LoVo (cell line): ENCODE measurements around the gene TEKT4.
"Not testable (repeated sequence)": the region's sequence is repeated elsewhere in the genome, so short reads cannot be mapped to it uniquely, and the experiment has no call there.

ENCODE experiments used
- DNase-seq: peaks from one replicate; pipeline ENCODE4 v3.0.0-alpha.2; 2016; ENCODE audit warnings: low spot score

Gene TEKT4

GRCh38 chr2:94871226-94872087 lies at the start of gene TEKT4:
Gene TEKT4 (plus strand): TSS chr2:94871430. CDS start chr2:94871580, 150 bp downstream.
- no peak for DNase-seq

- DNase-seq = not testable (repeated sequence)
Observed at GRCh38 chr2:94839224-94839623, 32.0 kb upstream of the TEKT4 start.

- DNase-seq = not testable (repeated sequence)
Observed at GRCh38 chr2:94856856-94857255, 14.4 kb upstream of the TEKT4 start.

GRCh38 chr2:94857367-94858162 lies 13.7 kb upstream of the TEKT4 start:
- not testable (repeated sequence) for DNase-seq

GRCh38 chr2:94858163-94858888 lies 12.9 kb upstream of the TEKT4 start:
- DNase-seq = not testable (repeated sequence)

GRCh38 chr2:94861308-94862152 lies 9.7 kb upstream of the TEKT4 start:
- DNase-seq = no peak

GRCh38 chr2:94862903-94863302 lies 8.3 kb upstream of the TEKT4 start:
- DNase-seq = not testable (repeated sequence)

- no peak for DNase-seq
Observed at GRCh38 chr2:94869131-94869530, 2.1 kb upstream of the TEKT4 start.

GRCh38 chr2:94869552-94870439 lies 1.4 kb upstream of the TEKT4 start:
- no peak for DNase-seq

GRCh38 chr2:94870440-94871225 lies 597 bp upstream of the TEKT4 start:
- no peak for DNase-seq

GRCh38 chr2:94872088-94872618 lies 923 bp downstream of the TEKT4 start:
- DNase-seq = no peak

GRCh38 chr2:94872676-94873361 lies 1.6 kb downstream of the TEKT4 start:
- no peak for DNase-seq

- no peak for DNase-seq
Observed at GRCh38 chr2:94873362-94874276, 2.4 kb downstream of the TEKT4 start.

GRCh38 chr2:94874277-94874997 lies 3.2 kb downstream of the TEKT4 start:
- peak; percentile 55 for DNase-seq

- no peak for DNase-seq
Observed at GRCh38 chr2:94875064-94875819, 4.0 kb downstream of the TEKT4 start.
